Endodermal cell (in vitro differentiated cells): ENCODE results near the gene BRD2. TPM values are rescaled to one million over a fixed set of nuclear protein-coding genes. Genes with fewer than 3 reads are reported as not detected.
A peak's percentile ranks its signal among the peaks of the same experiment; 100 is the strongest.
"Not testable (repeated sequence)": the region's sequence is repeated elsewhere in the genome, so short reads cannot be mapped to it uniquely, and the experiment has no call there.

Experiments used
- DNase-seq: peaks from one replicate; pipeline ENCODE4 v3.0.0-alpha.2; 2017
- H3K27ac ChIP-seq: 2 replicates; pipeline ENCODE4 v1.5.1; 2013; ENCODE audit warnings: mild to moderate bottlenecking, low read depth, low read length, moderate library complexity
- H3K27me3 ChIP-seq: 2 replicates; pipeline ENCODE4 v1.6.1; 2013; ENCODE audit warnings: mild to moderate bottlenecking, low read length, moderate library complexity; ENCODE audit not compliant: insufficient read depth, control insufficient read depth, poor library complexity, severe bottlenecking
- H3K36me3 ChIP-seq: 2 replicates; pipeline ENCODE4 v1.7.0; 2013; ENCODE audit warnings: mild to moderate bottlenecking, low read length, moderate library complexity; ENCODE audit not compliant: control insufficient read depth, insufficient read depth
- H3K4me1 ChIP-seq: one replicate; pipeline ENCODE4 v1.7.0; 2013; ENCODE audit warnings: low read length; ENCODE audit not compliant: control insufficient read depth, insufficient read depth
- H3K4me3 ChIP-seq: 2 replicates; pipeline ENCODE4 v1.5.1; 2013; ENCODE audit warnings: mild to moderate bottlenecking, low read length, moderate library complexity
- H3K9ac ChIP-seq: 2 replicates; pipeline ENCODE4 v1.6.1; 2013; ENCODE audit warnings: mild to moderate bottlenecking, low read length, moderate library complexity; ENCODE audit not compliant: poor library complexity, severe bottlenecking; ENCODE audit errors: extremely low read depth
- H3K9me3 ChIP-seq: 2 replicates; pipeline ENCODE4 v1.6.1; 2013; ENCODE audit warnings: mild to moderate bottlenecking, low read length, moderate library complexity; ENCODE audit not compliant: control insufficient read depth
- H3K27ac Mint-ChIP-seq: 2 replicates; pipeline ENCODE4 v1.8.0; 2020; ENCODE audit warnings: mixed read lengths
- H3K27me3 Mint-ChIP-seq: 2 replicates; pipeline ENCODE4 v1.8.0; 2021; ENCODE audit warnings: mild to moderate bottlenecking, mixed read lengths; ENCODE audit not compliant: insufficient read depth
- H3K36me3 Mint-ChIP-seq: 2 replicates; pipeline ENCODE4 v1.8.0; 2020; ENCODE audit warnings: low read depth, mixed read lengths
- H3K4me1 Mint-ChIP-seq: 2 replicates; pipeline ENCODE4 v1.8.0; 2020; ENCODE audit warnings: mixed read lengths
- H3K4me3 Mint-ChIP-seq: 2 replicates; pipeline ENCODE4 v1.8.0; 2020; ENCODE audit warnings: mild to moderate bottlenecking, moderate library complexity, mixed read lengths
- H3K9me3 Mint-ChIP-seq: 2 replicates; pipeline ENCODE4 v1.8.0; 2020; ENCODE audit warnings: mild to moderate bottlenecking, mixed read lengths
- WGBS, 2 experiments: methylation state at CpG; one replicate each; pipeline versions ENCODE4 v1.1.5 to v1.1.7; 2013; ENCODE audit warnings: missing lambda C conversion rate in 2 of 2, mixed read lengths in 1 of 2; ENCODE audit not compliant: insufficient coverage in 1 of 2, insufficient read length in 1 of 2; 5-methylcytosine and 5-hydroxymethylcytosine counted together
- total RNA-seq, 2 donors: library from RNA; stranded (reverse); fragmentation: NEBNext Ultra II Directional in 1 of 2; extraction: Animal tissue kit (Norgen Biotek cat#: 25700) in 1 of 2; gene quantifications; 2 replicates in 1 of 2; 3 replicates in 1 of 2; pipeline ENCODE4 v1.2.1, GENCODE V29; 2021
- TF ChIP-seq, protein P1 (sequence below): fragments of 200-600 bp; sonication (generic); conservative IDR thresholded peaks from 2 replicates; pipeline ENCODE4 v1.5.0; 2021; ENCODE audit warnings: antibody characterized with exemption, mild to moderate bottlenecking

The BRD2 gene
- total RNA-seq, 2 donors from 2014 or later, result 209 to 233 TPM

DNA sequence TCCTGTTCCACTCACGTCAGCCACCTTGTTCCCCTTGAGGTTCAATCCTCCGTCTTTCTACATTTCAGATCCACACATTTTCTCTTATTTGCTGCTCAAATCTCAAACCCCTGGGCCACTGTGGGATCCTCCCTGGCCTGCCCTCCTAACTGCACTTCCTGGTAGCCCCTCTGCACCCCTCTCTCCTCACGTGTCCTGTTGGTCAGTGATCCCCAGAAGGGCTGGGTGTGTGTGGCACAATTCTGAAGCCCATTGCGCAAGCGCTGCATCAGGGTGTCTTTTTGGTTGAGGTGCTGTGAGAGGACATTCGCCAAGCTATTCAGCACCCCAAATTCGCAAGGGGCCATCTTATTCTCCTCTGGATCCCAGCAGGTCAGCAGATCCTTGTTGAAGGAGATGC is 29.9 kb upstream of the BRD2 start:
- H3K9me3 ChIP-seq, result no peaks in the 10 kb centered on the region
- H3K36me3 ChIP-seq, result no peaks in the 10 kb centered on the region
- H3K4me3 ChIP-seq, result no peak overlapping the region
- H3K36me3 Mint-ChIP-seq, result no peaks in the 10 kb centered on the region
- H3K27ac ChIP-seq, result no peak overlapping the region
- peaks cover 29% of the 10 kb centered on the region for H3K27me3 Mint-ChIP-seq
- H3K4me3 Mint-ChIP-seq, result no peak overlapping the region
- no peak overlapping the region for H3K9ac ChIP-seq
- no peak overlapping the region for H3K27ac Mint-ChIP-seq
- no peaks in the 10 kb centered on the region for H3K4me1 ChIP-seq
- DNase-seq, result no peak
- H3K4me1 Mint-ChIP-seq, result no peaks in the 10 kb centered on the region
- peaks cover 38% of the 10 kb centered on the region for H3K27me3 ChIP-seq
- no peaks in the 10 kb centered on the region for H3K9me3 Mint-ChIP-seq
- WGBS, 2 experiments, result 62 to 88% methylated on average over 2 to 7 of the region's 7 CpGs
- TF ChIP-seq, protein P1, sequence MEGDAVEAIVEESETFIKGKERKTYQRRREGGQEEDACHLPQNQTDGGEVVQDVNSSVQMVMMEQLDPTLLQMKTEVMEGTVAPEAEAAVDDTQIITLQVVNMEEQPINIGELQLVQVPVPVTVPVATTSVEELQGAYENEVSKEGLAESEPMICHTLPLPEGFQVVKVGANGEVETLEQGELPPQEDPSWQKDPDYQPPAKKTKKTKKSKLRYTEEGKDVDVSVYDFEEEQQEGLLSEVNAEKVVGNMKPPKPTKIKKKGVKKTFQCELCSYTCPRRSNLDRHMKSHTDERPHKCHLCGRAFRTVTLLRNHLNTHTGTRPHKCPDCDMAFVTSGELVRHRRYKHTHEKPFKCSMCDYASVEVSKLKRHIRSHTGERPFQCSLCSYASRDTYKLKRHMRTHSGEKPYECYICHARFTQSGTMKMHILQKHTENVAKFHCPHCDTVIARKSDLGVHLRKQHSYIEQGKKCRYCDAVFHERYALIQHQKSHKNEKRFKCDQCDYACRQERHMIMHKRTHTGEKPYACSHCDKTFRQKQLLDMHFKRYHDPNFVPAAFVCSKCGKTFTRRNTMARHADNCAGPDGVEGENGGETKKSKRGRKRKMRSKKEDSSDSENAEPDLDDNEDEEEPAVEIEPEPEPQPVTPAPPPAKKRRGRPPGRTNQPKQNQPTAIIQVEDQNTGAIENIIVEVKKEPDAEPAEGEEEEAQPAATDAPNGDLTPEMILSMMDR, result no peak

DNA sequence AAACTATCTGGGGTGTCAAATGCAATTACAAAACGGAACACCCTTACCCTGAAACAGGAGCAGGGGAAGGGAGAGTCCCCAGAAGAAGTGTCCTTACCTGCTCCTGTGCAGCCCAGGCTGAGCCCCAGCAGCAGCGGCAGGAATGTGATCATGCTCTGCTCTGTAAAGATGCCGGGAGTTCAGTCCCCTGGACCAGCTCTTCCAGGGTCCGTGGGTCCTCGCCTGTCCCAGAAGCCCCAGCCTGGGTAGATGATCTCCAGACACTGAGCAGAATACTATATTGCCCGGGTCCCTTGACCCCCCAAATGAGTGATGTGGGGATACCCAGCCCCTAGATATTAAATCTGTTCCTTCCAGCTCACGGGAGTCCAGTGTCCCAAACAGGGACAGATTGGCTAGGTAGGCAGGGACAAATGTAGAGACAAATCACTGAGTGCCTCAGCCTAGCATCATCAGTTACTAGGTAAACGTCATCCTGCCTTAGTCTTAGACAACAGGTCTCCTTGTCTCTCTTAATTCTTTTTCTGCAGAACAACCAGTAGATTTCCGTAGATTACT is 27.7 kb upstream of the BRD2 start, which contains the start of gene HLA-DMB:
Gene HLA-DMB (minus strand): TSS at position 373 of the 558 bp plus-strand sequence. CDS start 221 bp downstream, at position 152.
- Mint-ChIP-seq H3K4me1 (no peaks in the 10 kb centered on the region), H3K4me3 (peak within 1 kb of the TSS; percentile 48), H3K36me3 (no peaks in the 10 kb centered on the region), H3K27me3 (peaks cover 22% of the 10 kb centered on the region), H3K9me3 (no peaks in the 10 kb centered on the region), H3K27ac (no peak within 1 kb of the TSS)
- H3K36me3 ChIP-seq, result no peaks in the 10 kb centered on the region
- TF ChIP-seq, protein P1, result no peak
- H3K9ac ChIP-seq, result no peak within 1 kb of the TSS
- H3K4me3 ChIP-seq, result no peak within 1 kb of the TSS
- H3K4me1 ChIP-seq, result no peaks in the 10 kb centered on the region
- WGBS, 2 experiments, result 77 to 78% methylated on average over 7 to 9 of the region's 9 CpGs
- DNase-seq, result peak; percentile 81
- peaks cover 27% of the 10 kb centered on the region for H3K27me3 ChIP-seq
- no peaks in the 10 kb centered on the region for H3K9me3 ChIP-seq
- H3K27ac ChIP-seq, result no peak within 1 kb of the TSS

DNA sequence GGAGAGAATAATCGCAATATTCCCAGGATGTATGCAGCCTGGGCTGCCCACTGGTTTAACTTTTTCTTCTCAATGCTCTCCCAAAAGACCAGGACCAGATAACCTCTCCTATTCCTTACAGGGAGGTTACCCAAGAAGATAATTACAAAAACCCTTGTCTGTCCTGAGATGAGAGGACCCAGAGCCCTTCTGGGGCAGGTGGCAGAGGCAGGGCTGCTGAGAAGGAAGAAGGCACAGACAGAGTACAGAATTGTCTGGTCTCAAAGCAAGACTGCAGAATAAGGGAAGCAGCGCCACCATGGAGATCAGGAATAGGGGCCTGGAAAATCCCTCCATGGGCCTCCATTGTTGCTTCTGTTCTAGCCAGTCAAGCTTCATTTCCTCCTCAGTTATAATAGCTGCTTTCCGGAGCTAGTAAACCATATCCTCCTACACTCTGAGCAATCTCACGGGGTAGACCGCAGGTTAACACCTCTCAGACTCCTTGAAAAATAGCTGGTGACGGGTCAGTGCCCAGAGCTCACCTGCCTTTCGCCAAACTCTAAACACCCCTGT is 27.1 kb upstream of the BRD2 start:
- H3K4me3 Mint-ChIP-seq, result no peak overlapping the region
- no peaks in the 10 kb centered on the region for H3K4me1 Mint-ChIP-seq
- H3K4me3 ChIP-seq, result no peak overlapping the region
- TF ChIP-seq, protein P1, result no peak
- H3K27me3 ChIP-seq, result peaks cover 21% of the 10 kb centered on the region
- WGBS, 2 experiments, result 75 to 86% methylated on average over 6 to 7 of the region's 7 CpGs
- H3K27ac ChIP-seq, result no peak overlapping the region
- no peak for DNase-seq
- no peaks in the 10 kb centered on the region for H3K9me3 Mint-ChIP-seq
- H3K9me3 ChIP-seq, result no peaks in the 10 kb centered on the region
- no peak overlapping the region for H3K27ac Mint-ChIP-seq
- H3K36me3 Mint-ChIP-seq, result no peaks in the 10 kb centered on the region
- H3K9ac ChIP-seq, result no peak overlapping the region
- H3K27me3 Mint-ChIP-seq, result peaks cover 16% of the 10 kb centered on the region
- H3K36me3 ChIP-seq, result no peaks in the 10 kb centered on the region
- H3K4me1 ChIP-seq, result no peaks in the 10 kb centered on the region

DNA sequence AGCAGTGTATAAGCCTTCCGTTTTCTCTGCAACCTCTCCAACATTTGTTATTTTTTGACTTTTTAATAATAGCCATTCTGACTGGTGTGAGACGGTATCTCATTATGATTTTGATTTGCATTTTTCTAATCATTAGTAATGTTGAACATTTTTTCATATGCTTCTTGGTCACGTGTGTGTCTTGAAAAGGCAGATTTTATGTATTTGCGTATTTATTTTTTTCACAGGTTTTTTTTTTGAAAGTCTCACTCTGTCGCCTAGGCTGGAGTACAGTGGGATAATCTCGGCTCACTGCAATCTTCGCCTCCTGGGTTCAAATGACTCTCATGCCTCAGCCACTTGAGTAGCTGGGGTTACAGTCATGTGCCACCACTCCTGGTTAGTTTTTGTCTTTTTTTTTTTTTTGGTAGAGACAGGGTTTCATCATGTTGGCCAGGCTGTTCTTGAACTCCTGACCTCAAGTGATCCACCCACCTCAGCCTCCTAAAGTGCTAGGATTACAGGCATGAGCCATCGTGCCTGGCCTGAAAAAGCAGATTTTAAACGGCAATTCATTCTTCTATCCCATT is 25.8 kb upstream of the BRD2 start:
- H3K4me1 Mint-ChIP-seq, H3K9ac ChIP-seq, H3K9me3 Mint-ChIP-seq, H3K9me3 ChIP-seq, H3K27ac Mint-ChIP-seq, DNase-seq, H3K36me3 ChIP-seq, H3K4me3 Mint-ChIP-seq, H3K4me1 ChIP-seq, H3K4me3 ChIP-seq, H3K27ac ChIP-seq, H3K36me3 Mint-ChIP-seq, H3K27me3 Mint-ChIP-seq: not testable (repeated sequence)
- WGBS, 2 experiments, result 90 to 92% methylated on average over 9 of the region's 9 CpGs
- peaks cover 12% of the 10 kb centered on the region for H3K27me3 ChIP-seq
